Ectodermal cell (in vitro differentiated cells): ENCODE data around the gene COG1.

Source experiments
- H3K27ac ChIP-seq: 2 replicates; pipeline ENCODE4 v1.7.0; 2013; ENCODE audit warnings: mild to moderate bottlenecking, low read depth, low read length; ENCODE audit not compliant: insufficient read depth, poor library complexity, severe bottlenecking
- H3K27me3 ChIP-seq: 2 replicates; pipeline ENCODE4 v1.7.0; 2013; ENCODE audit warnings: mild to moderate bottlenecking, low read length; ENCODE audit not compliant: insufficient read depth, control insufficient read depth, poor library complexity, severe bottlenecking
- H3K36me3 ChIP-seq: one replicate; pipeline ENCODE4 v1.7.0; 2013; ENCODE audit warnings: low read length; ENCODE audit not compliant: control insufficient read depth, insufficient read depth
- H3K4me1 ChIP-seq: one replicate; pipeline ENCODE4 v1.7.0; 2013; ENCODE audit warnings: low read length; ENCODE audit not compliant: control insufficient read depth, insufficient read depth
- H3K4me3 ChIP-seq: 2 replicates; pipeline ENCODE4 v1.7.0; 2013; ENCODE audit warnings: low read depth, low read length, control low read depth; ENCODE audit not compliant: insufficient read depth
- H3K9me3 ChIP-seq: 2 replicates; pipeline ENCODE4 v1.7.0; 2013; ENCODE audit warnings: mild to moderate bottlenecking, low read length, moderate library complexity; ENCODE audit not compliant: control insufficient read depth
- WGBS, 2 experiments: methylation state at CpG; one replicate each; pipeline ENCODE4 v1.1.7; 2013; ENCODE audit warnings: missing lambda C conversion rate in 2 of 2; 5-methylcytosine and 5-hydroxymethylcytosine counted together

Gene COG1

GRCh38 chr17:73227944-73228343 is 35.1 kb downstream of the COG1 start:
- H3K36me3 ChIP-seq, result no peaks in the 10 kb centered on the region
- H3K4me1 ChIP-seq, result peaks cover 8% of the 10 kb centered on the region
- WGBS, 2 experiments, result 74 to 84% methylated on average over 6 of the region's 6 CpGs
- H3K4me3 ChIP-seq, result no peak overlapping the region
- H3K27ac ChIP-seq, result no peak overlapping the region
- no peaks in the 10 kb centered on the region for H3K9me3 ChIP-seq
- no peaks in the 10 kb centered on the region for H3K27me3 ChIP-seq

DNA sequence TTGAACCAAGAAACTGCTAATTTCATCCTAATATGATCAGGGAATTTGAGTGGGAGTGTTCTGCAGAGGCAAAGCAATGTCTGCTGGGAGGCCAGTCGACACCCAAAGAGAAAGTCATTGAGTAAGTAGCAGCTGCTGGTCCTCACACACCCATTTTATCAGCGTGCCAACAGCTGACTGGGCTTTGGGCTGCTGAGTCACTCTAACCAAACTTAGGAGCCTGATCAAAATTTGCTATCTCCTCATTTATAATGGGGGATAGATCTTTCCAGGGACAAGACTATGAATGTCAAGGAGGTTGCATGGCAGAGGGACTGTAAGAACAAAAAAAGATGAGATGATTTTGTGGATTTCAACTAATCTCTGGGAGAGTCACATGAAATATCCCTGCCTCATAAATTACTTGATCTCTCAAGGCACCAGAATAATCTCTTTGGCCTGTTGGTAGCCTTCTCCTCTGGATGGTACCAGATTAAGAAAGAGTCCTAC is 35.9 kb downstream of the COG1 start:
- H3K27ac ChIP-seq, result no peak overlapping the region

DNA sequence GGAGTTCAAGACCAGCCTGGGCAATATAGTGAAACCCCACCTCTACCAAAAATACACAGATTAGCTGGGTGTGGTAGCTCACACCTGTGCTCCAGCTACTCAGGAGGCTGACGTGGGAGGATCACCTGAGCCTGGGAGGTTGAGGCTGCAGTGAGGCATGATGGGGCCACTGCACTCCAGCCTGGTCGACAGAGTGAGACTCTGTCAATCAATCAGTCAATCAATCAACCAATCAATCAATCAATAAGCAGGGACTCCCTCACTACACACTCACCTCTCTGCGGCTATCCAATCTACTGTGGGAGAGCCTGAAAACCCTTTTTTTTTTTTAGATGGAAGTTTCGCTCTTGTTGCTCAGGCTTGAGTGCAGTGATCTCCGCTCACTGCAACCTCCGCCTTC is 37.2 kb downstream of the COG1 start:
- 95 to 96% methylated on average over 6 of the region's 6 CpGs for WGBS, 2 experiments
- Histone ChIP-seq H3K4me3 (no peak overlapping the region), H3K4me1 (peaks cover 11% of the 10 kb centered on the region)

More for the DNA sequence above, 35.9 kb downstream of the COG1 start:
- no peaks in the 10 kb centered on the region for H3K36me3 ChIP-seq
- H3K4me1 ChIP-seq, result peaks cover 11% of the 10 kb centered on the region
- no peak overlapping the region for H3K4me3 ChIP-seq
- H3K27me3 ChIP-seq, result no peaks in the 10 kb centered on the region
- H3K9me3 ChIP-seq, result no peaks in the 10 kb centered on the region
- WGBS, 2 experiments, result 43 to 57% methylated on average over 2 of the region's 2 CpGs

DNA sequence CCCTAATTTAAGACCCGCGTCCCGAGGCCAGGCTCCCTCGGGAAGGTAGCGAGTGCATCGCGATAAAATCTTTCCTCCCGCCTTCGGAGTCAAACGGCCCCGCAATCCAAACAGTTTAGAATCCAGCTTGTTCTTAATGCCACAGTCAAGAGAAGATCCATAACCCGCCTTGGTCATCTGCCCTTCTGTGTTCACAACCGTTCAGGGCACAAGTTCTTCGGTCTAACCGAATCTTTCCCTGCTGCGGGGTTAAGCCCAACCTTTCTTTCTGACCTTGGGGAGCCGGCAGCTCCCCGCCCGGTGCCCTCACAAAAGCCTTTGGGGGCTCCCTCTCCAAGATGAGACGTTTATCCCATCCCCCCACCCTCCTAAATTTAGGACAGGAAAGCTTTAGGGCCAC is 38.5 kb downstream of the COG1 start:
- Histone ChIP-seq H3K27ac (peak overlapping the region; percentile 68), H3K4me1 (peaks cover 11% of the 10 kb centered on the region), H3K27me3 (no peaks in the 10 kb centered on the region), H3K9me3 (no peaks in the 10 kb centered on the region), H3K36me3 (peaks cover 15% of the 10 kb centered on the region), H3K4me3 (peak overlapping the region; percentile 93)
- WGBS, 2 experiments, result 1% methylated on average over 20 of the region's 20 CpGs

More for the DNA sequence above, 37.2 kb downstream of the COG1 start:
- Histone ChIP-seq H3K9me3 (no peaks in the 10 kb centered on the region), H3K27me3 (no peaks in the 10 kb centered on the region), H3K36me3 (peaks cover 4% of the 10 kb centered on the region), H3K27ac (no peak overlapping the region)

DNA sequence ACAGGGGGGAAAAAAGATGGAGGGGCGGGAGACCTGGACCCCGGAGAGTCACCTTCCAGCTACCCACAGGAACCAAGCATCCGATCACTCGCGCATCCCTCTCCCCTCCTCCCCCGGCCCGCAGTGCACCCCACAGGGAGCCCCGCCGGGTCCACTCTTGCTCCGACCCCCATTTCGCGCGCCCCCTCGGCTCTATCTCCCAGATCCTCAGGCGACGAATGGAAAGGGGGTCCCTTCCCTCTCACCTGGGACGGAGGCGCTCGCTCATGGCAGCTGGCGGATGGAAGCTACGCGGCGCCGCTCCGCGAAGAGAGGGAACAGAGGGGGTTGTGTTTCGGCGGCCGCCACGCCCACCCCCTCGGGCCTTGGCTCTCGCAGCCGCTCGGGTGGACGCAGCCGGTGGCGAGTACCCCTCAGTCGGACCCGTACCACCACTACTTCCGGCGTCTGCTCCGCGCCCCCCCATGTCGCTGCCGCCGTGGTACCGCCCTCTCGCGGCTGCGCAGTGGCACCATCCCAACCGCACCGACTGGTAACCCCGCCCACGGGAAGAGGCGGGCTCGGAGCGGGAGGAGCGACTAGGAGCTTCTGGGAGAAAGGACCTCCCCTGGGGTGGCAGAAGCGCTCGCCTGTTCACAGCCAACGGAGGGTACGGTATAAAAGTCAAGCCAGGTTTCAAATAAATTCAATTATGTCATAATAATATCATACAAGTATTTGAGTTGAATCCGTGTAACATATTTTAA is 39.2 kb downstream of the COG1 start:
- Histone ChIP-seq H3K27ac (peak overlapping the region; percentile 68), H3K27me3 (no peaks in the 10 kb centered on the region), H3K4me1 (peaks cover 11% of the 10 kb centered on the region), H3K9me3 (no peaks in the 10 kb centered on the region), H3K4me3 (peak overlapping the region; percentile 93), H3K36me3 (peaks cover 15% of the 10 kb centered on the region)
- 0% methylated on average over 61 to 63 of the region's 63 CpGs for WGBS, 2 experiments

- WGBS, 2 experiments, result 3% methylated on average over 48 of the region's 48 CpGs
- Histone ChIP-seq H3K4me1 (peaks cover 11% of the 10 kb centered on the region), H3K27ac (peak overlapping the region; percentile 65), H3K4me3 (peak overlapping the region; percentile 93), H3K9me3 (no peaks in the 10 kb centered on the region), H3K36me3 (peaks cover 15% of the 10 kb centered on the region), H3K27me3 (no peaks in the 10 kb centered on the region)
These were observed 39.9 kb downstream of the COG1 start for GRCh38 chr17:73232587-73233373.

- H3K36me3 ChIP-seq, result peaks cover 17% of the 10 kb centered on the region
- H3K9me3 ChIP-seq, result no peaks in the 10 kb centered on the region
- peaks cover 11% of the 10 kb centered on the region for H3K4me1 ChIP-seq
- H3K4me3 ChIP-seq, result no peak overlapping the region
- no peaks in the 10 kb centered on the region for H3K27me3 ChIP-seq
- no peak overlapping the region for H3K27ac ChIP-seq
- WGBS, 2 experiments, result 89% methylated on average over 10 of the region's 10 CpGs
These were observed 41.9 kb downstream of the COG1 start for GRCh38 chr17:73234736-73235135.

- Histone ChIP-seq H3K27me3 (no peaks in the 10 kb centered on the region), H3K9me3 (no peaks in the 10 kb centered on the region), H3K36me3 (peaks cover 29% of the 10 kb centered on the region), H3K4me1 (peaks cover 3% of the 10 kb centered on the region), H3K27ac (no peak overlapping the region), H3K4me3 (no peak overlapping the region)
- 93% methylated on average over 6 of the region's 6 CpGs for WGBS, 2 experiments
These were observed 44.9 kb downstream of the COG1 start for GRCh38 chr17:73237714-73238113.

GRCh38 chr17:73240561-73240960 is 47.7 kb downstream of the COG1 start:
- Histone ChIP-seq H3K36me3 (peaks cover 28% of the 10 kb centered on the region), H3K4me3 (no peak overlapping the region), H3K9me3 (no peaks in the 10 kb centered on the region), H3K27ac (no peak overlapping the region), H3K4me1 (no peaks in the 10 kb centered on the region), H3K27me3 (no peaks in the 10 kb centered on the region)
- 96% methylated on average over 2 of the region's 2 CpGs for WGBS, 2 experiments

- H3K36me3 ChIP-seq, result peaks cover 7% of the 10 kb centered on the region
- peaks cover 22% of the 10 kb centered on the region for H3K27me3 ChIP-seq
- no peak overlapping the region for H3K27ac ChIP-seq
- 92 to 100% methylated on average over 2 of the region's 2 CpGs for WGBS, 2 experiments
- no peaks in the 10 kb centered on the region for H3K9me3 ChIP-seq
- no peak overlapping the region for H3K4me3 ChIP-seq
- no peaks in the 10 kb centered on the region for H3K4me1 ChIP-seq
These were observed 54.9 kb downstream of the COG1 start for GRCh38 chr17:73247726-73248125.
